ENCODE measurements around the gene BORA. TPM values are rescaled to one million over a fixed set of nuclear protein-coding genes. Genes with fewer than 3 reads are reported as not detected.

BORA gene
- total RNA-seq, 1 experiment from 2014 or later: 12.3 TPM

GRCh38 chr13:72774019-72774418 lies 46.3 kb downstream of the BORA start (continued):
- no peak for TF ChIP-seq STAT6 (CRISPR knock-in tag; conservative IDR thresholded peaks at IDR 0.05; ENCODE audit: low read depth)
- TF ChIP-seq CDX4 (CRISPR knock-in tag; IDR thresholded peaks at IDR 0.05; ENCODE audit: borderline replicate concordance): no peak

GRCh38 chr13:72781451-72782439 lies 54.0 kb downstream of the BORA start, which contains the start of the genes DIS3 and PIBF1:
TSS of gene DIS3 (minus strand) at chr13:72781900. CDS start at chr13:72781832, 68 bp downstream.
TSS of gene PIBF1 (plus strand) at chr13:72782133. CDS start at chr13:72783470, 1,337 bp downstream.
- Mint-ChIP-seq H3K9me3 (no peaks in the 10 kb centered on the region), H3K27ac (peak within 1 kb of the TSS; percentile 97), H3K4me1 (peaks cover 19% of the 10 kb centered on the region), H3K36me3 (peaks cover 32% of the 10 kb centered on the region), H3K27me3 (ENCODE audit: low read depth) (no peaks in the 10 kb centered on the region), H3K4me3 (peak within 1 kb of the TSS; percentile 95)
- POLR2A ChIA-PET: interaction anchor here (0.5 to 1.2 kb wide), 2 partner anchors 13 to 88 kb away, joined by 4 to 5 read pairs; no protein-coding TSS in a partner anchor
- peak; percentile 99 for ATAC-seq
- peak; percentile 96 for DNase-seq (ENCODE audit: low spot score)
- CTCF ChIA-PET: no interaction called here
- TF ChIP-seq GABPB1 (CRISPR knock-in tag; IDR thresholded peaks at IDR 0.05): peak; percentile 52; the same call in 1 of the 2 replicates
- TF ChIP-seq ZNF317 (CRISPR knock-in tag; IDR thresholded peaks at IDR 0.05; ENCODE audit: borderline replicate concordance, low read depth): no peak
- TF ChIP-seq HMGA2 (CRISPR knock-in tag; IDR thresholded peaks at IDR 0.05): no peak
- TF ChIP-seq MYBL2 (CRISPR knock-in tag; IDR thresholded peaks at IDR 0.05): no peak
- TF ChIP-seq USF2 (CRISPR knock-in tag; IDR thresholded peaks at IDR 0.05): no peak
- TF ChIP-seq ATF1 (CRISPR knock-in tag; IDR thresholded peaks at IDR 0.05): no peak
- peak; percentile 75 for TF ChIP-seq SP1 (CRISPR knock-in tag; conservative IDR thresholded peaks at IDR 0.05)
- TF ChIP-seq ZNF396 (CRISPR knock-in tag; IDR thresholded peaks at IDR 0.05; ENCODE audit: borderline replicate concordance): no peak
- TF ChIP-seq OVOL2 (CRISPR knock-in tag; IDR thresholded peaks at IDR 0.05; ENCODE audit: borderline replicate concordance): no peak
- TF ChIP-seq GTF2I (CRISPR knock-in tag; conservative IDR thresholded peaks at IDR 0.05): no peak
- no peak for TF ChIP-seq SMAD4 (CRISPR knock-in tag; IDR thresholded peaks at IDR 0.05)
- no peak for TF ChIP-seq JAZF1 (CRISPR knock-in tag; IDR thresholded peaks at IDR 0.05)
- no peak for TF ChIP-seq E2F4 (CRISPR knock-in tag; IDR thresholded peaks at IDR 0.05; ENCODE audit: borderline replicate concordance, low read depth)
- TF ChIP-seq JUN (CRISPR knock-in tag; IDR thresholded peaks at IDR 0.05): no peak
- no peak for TF ChIP-seq CREM (CRISPR knock-in tag; IDR thresholded peaks at IDR 0.05)
- TF ChIP-seq NFATC4 (CRISPR knock-in tag; IDR thresholded peaks at IDR 0.05): no peak
- 0 out of 2 replicates have a peak, but pooled peaks have one; percentile 34 for TF ChIP-seq E2F1 (CRISPR knock-in tag; IDR thresholded peaks at IDR 0.05)
- no peak for TF ChIP-seq ZNF219 (CRISPR knock-in tag; IDR thresholded peaks at IDR 0.05; ENCODE audit: borderline replicate concordance)
- TF ChIP-seq ZBTB43 (CRISPR knock-in tag; IDR thresholded peaks at IDR 0.05): no peak
- no peak for TF ChIP-seq ZNF281 (CRISPR knock-in tag; IDR thresholded peaks at IDR 0.05)
- TF ChIP-seq MXD4 (CRISPR knock-in tag; IDR thresholded peaks at IDR 0.05; ENCODE audit: borderline replicate concordance): no peak
- no peak for TF ChIP-seq FOXP1 (CRISPR knock-in tag; IDR thresholded peaks at IDR 0.05; ENCODE audit: borderline replicate concordance)
- no peak for TF ChIP-seq ZNF121 (CRISPR knock-in tag; IDR thresholded peaks at IDR 0.05)

Data from WTC11 (cell line).